Tibial artery (tissue), 4 donors: Measurements from ENCODE around the gene PLAAT4.
"Not testable (repeated sequence)": the region's sequence is repeated elsewhere in the genome, so short reads cannot be mapped to it uniquely, and the experiment has no call there.

Experiments used
- DNase-seq, 2 donors: peaks; one replicate each; pipeline ENCODE4 v3.0.0-alpha.2; 2019
- H3K27ac ChIP-seq, 2 donors: fragments of 200-600 bp; sonication (generic) in 1 of 2; 1 replicate in 1 of 2; 2 replicates in 1 of 2; pipeline ENCODE4 v1.5.1; 2018 to 2019; ENCODE audit warnings: mild to moderate bottlenecking in 1 of 2
- H3K27me3 ChIP-seq, 2 donors: fragments of 200-600 bp; sonication (generic) in 1 of 2; one replicate each; pipeline versions ENCODE4 v1.5.1 to v1.6.0; 2016 to 2019
- H3K36me3 ChIP-seq, 3 donors: fragments of 200-600 bp; sonication (generic) in 2 of 3; one replicate each; pipeline ENCODE4 v1.5.1; 2016 to 2019; ENCODE audit warnings: mild to moderate bottlenecking in 2 of 3
- H3K4me1 ChIP-seq, 4 donors: fragments of 200-600 bp; sonication (generic) in 2 of 4; 1 replicate in 3 of 4; 2 replicates in 1 of 4; pipeline ENCODE4 v1.5.1; 2016 to 2019
- H3K4me3 ChIP-seq, 2 donors: fragments of 200-600 bp; sonication (generic) in 1 of 2; 1 replicate in 1 of 2; 2 replicates in 1 of 2; pipeline ENCODE4 v1.5.1; 2018 to 2019; ENCODE audit warnings: mild to moderate bottlenecking in 2 of 2
- H3K9me3 ChIP-seq, 3 donors: fragments of 200-600 bp; sonication (generic) in 1 of 3; one replicate each; pipeline ENCODE4 v1.5.1; 2016 to 2019
- CTCF ChIP-seq, 2 experiments: fragments of 200-600 bp in 1 of 2; fragments of 450-650 bp in 1 of 2; IDR thresholded peaks; one replicate each; pipeline ENCODE4 v1.5.1; 2017 to 2019; ENCODE audit warnings: antibody characterized with exemption in 2 of 2, mild to moderate bottlenecking in 1 of 2, moderate library complexity in 1 of 2
- intact Hi-C: fragments of 100-400 bp; cut with DNase I; formaldehyde crosslinking; loops from one replicate; pipeline ENCODE4 v1.15.0; 2023; ENCODE audit warnings: low total_unique reads

The PLAAT4 gene

GRCh38 chr11:63518548-63518947, 18.1 kb upstream of the PLAAT4 start:
- TF ChIP-seq CTCF (IDR thresholded peaks at IDR 0.05) = no peak

GRCh38 chr11:63520606-63521170, 15.9 kb upstream of the PLAAT4 start:
- Histone ChIP-seq H3K4me1 (no peaks in the 10 kb centered on the region), H3K27ac (no peak overlapping the region), H3K36me3 (no peaks in the 10 kb centered on the region), H3K4me3 (no peak overlapping the region), H3K27me3 (peaks cover 0 to 2% of the 10 kb centered on the region in 2 donors), H3K9me3 (peaks cover 0 to 4% (median 0%) of the 10 kb centered on the region in 3 donors)
- no peak for TF ChIP-seq CTCF (IDR thresholded peaks at IDR 0.05)
- DNase-seq = no peak
- intact Hi-C loops = no loop called here

More at GRCh38 chr11:63518548-63518947, 18.1 kb upstream of the PLAAT4 start:
- intact Hi-C loops = no loop called here
- H3K9me3 ChIP-seq = peaks cover 0 to 4% (median 0%) of the 10 kb centered on the region in 3 donors
- H3K27me3 ChIP-seq = no peaks in the 10 kb centered on the region
- no peaks in the 10 kb centered on the region for H3K36me3 ChIP-seq
- H3K27ac ChIP-seq = no peak overlapping the region
- no peak for DNase-seq
- H3K4me3 ChIP-seq = no peak overlapping the region
- no peaks in the 10 kb centered on the region for H3K4me1 ChIP-seq

GRCh38 chr11:63521896-63522295, 14.7 kb upstream of the PLAAT4 start:
- intact Hi-C loops = no loop called here
- Histone ChIP-seq H3K27me3 (peaks cover 0 to 2% of the 10 kb centered on the region in 2 donors), H3K4me3 (no peak overlapping the region), H3K27ac (no peak overlapping the region), H3K4me1 (no peaks in the 10 kb centered on the region), H3K9me3 (peaks cover 0 to 4% (median 0%) of the 10 kb centered on the region in 3 donors), H3K36me3 (no peaks in the 10 kb centered on the region)
- no peak for DNase-seq
- TF ChIP-seq CTCF (IDR thresholded peaks at IDR 0.05) = no peak

GRCh38 chr11:63523151-63523550, 13.5 kb upstream of the PLAAT4 start:
- peaks cover 0 to 2% of the 10 kb centered on the region in 2 donors for H3K27me3 ChIP-seq
- H3K27ac ChIP-seq = no peak overlapping the region
- H3K9me3 ChIP-seq = peaks cover 0 to 4% (median 0%) of the 10 kb centered on the region in 3 donors
- no peaks in the 10 kb centered on the region for H3K4me1 ChIP-seq
- no peak overlapping the region for H3K4me3 ChIP-seq
- no peaks in the 10 kb centered on the region for H3K36me3 ChIP-seq
- DNase-seq = no peak
- intact Hi-C loops = no loop called here
- no peak for TF ChIP-seq CTCF (IDR thresholded peaks at IDR 0.05)

- Histone ChIP-seq H3K4me1 (peaks cover 0 to 13% (median 10%) of the 10 kb centered on the region in 4 donors), H3K36me3 (no peaks in the 10 kb centered on the region), H3K4me3 (no peak overlapping the region), H3K9me3 (peaks cover 0 to 4% (median 0%) of the 10 kb centered on the region in 3 donors), H3K27ac (no peak overlapping the region), H3K27me3 (peaks cover 0 to 2% of the 10 kb centered on the region in 2 donors)
- no peak for DNase-seq
- no peak for TF ChIP-seq CTCF (IDR thresholded peaks at IDR 0.05)
- intact Hi-C loops = no loop called here
Observed at GRCh38 chr11:63527667-63528066, 8.9 kb upstream of the PLAAT4 start.

- DNase-seq, intact Hi-C loops: not testable (repeated sequence)
Observed at GRCh38 chr11:63528156-63528555, 8.5 kb upstream of the PLAAT4 start.

GRCh38 chr11:63528729-63529278, 7.8 kb upstream of the PLAAT4 start:
- H3K27me3 ChIP-seq, H3K27ac ChIP-seq, H3K9me3 ChIP-seq, H3K36me3 ChIP-seq, DNase-seq, intact Hi-C loops, H3K4me3 ChIP-seq: not testable (repeated sequence)
- H3K4me1 ChIP-seq = peaks cover 0 to 18% (median 12%) of the 10 kb centered on the region in 4 donors

More at GRCh38 chr11:63528156-63528555, 8.5 kb upstream of the PLAAT4 start:
- H3K9me3 ChIP-seq, H3K27ac ChIP-seq, H3K27me3 ChIP-seq, H3K36me3 ChIP-seq, H3K4me3 ChIP-seq: not testable (repeated sequence)
- peaks cover 0 to 18% (median 12%) of the 10 kb centered on the region in 4 donors for H3K4me1 ChIP-seq

- intact Hi-C loops, H3K9me3 ChIP-seq, H3K27ac ChIP-seq, H3K36me3 ChIP-seq, H3K4me3 ChIP-seq, DNase-seq, H3K27me3 ChIP-seq: not testable (repeated sequence)
- peaks cover 0 to 18% (median 12%) of the 10 kb centered on the region in 4 donors for H3K4me1 ChIP-seq
Observed at GRCh38 chr11:63529373-63529772, 7.2 kb upstream of the PLAAT4 start.
